ENCODE measurements around the gene NBAS.

DNA sequence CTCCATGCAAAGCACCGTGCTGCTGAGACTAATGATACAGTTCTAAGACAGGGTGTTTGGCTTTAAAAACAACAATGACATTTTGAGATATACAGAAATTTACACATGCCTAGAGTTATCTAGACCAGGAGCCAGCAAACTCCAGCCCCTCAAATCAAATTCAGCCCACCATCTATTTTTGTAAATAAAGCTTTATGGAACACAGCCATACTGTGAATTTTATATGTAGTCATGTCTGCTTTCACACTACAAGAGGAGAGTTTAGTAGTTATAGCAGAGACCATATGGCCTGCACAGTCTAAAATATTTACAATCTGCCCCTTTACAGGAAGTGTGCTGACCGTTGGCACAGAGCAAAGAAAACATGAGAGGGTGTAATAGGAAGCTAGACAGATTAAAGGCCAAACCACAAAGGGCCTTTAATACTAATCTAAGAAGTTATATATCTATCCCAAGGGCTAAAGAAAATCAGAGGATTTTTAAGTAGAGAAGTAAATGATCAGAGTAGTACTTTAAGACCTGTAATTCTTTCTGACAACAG, 39.4 kb downstream of the NBAS start:
- TF ChIP-seq RFX5 (IDR thresholded peaks at IDR 0.05; ENCODE audit: low read depth, low read length) (no peak), MAFK (IDR thresholded peaks at IDR 0.05; ENCODE audit: low read depth, low read length) (no peak), MXI1 (IDR thresholded peaks at IDR 0.05; ENCODE audit: borderline replicate concordance, low read depth, low read length) (no peak), FOS (IDR thresholded peaks at IDR 0.05; ENCODE audit: low read depth, low read length) (no peak)
- TF ChIP-seq, protein P1, sequence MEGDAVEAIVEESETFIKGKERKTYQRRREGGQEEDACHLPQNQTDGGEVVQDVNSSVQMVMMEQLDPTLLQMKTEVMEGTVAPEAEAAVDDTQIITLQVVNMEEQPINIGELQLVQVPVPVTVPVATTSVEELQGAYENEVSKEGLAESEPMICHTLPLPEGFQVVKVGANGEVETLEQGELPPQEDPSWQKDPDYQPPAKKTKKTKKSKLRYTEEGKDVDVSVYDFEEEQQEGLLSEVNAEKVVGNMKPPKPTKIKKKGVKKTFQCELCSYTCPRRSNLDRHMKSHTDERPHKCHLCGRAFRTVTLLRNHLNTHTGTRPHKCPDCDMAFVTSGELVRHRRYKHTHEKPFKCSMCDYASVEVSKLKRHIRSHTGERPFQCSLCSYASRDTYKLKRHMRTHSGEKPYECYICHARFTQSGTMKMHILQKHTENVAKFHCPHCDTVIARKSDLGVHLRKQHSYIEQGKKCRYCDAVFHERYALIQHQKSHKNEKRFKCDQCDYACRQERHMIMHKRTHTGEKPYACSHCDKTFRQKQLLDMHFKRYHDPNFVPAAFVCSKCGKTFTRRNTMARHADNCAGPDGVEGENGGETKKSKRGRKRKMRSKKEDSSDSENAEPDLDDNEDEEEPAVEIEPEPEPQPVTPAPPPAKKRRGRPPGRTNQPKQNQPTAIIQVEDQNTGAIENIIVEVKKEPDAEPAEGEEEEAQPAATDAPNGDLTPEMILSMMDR (conservative IDR thresholded peaks at IDR 0.05; ENCODE audit: low read depth, low read length), result no peak

Data from IMR-90 (cell line).